Lower lobe of right lung (tissue), 1 donor: Measurements from ENCODE around the gene CD46. TPM values are rescaled to one million over a fixed set of nuclear protein-coding genes. Genes with fewer than 3 reads are reported as not detected.

Source experiments
- total RNA-seq: library from RNA; stranded (reverse); fragmentation: NEBNext Ultra II Directional; extraction: Animal tissue kit (Norgen Biotek cat#: 25700); gene quantifications from one replicate; pipeline ENCODE4 v1.2.1, GENCODE V29; 2021
- donor health status: DM: no; HTN: yes; CAD: no; lungs with severe emphysema.

CD46 gene
- total RNA-seq, 1 donor from 2014 or later = 302 TPM

Other genes starting within 250 kb of the CD46 start
- gene CR1L, start 106.9 kb upstream of the CD46 start, total RNA-seq = 1.3 TPM
- gene CD34, start 159.1 kb downstream of the CD46 start, total RNA-seq = 44.6 TPM